C4-2B (cell line): ENCODE measurements around the gene DPH5.

ENCODE experiments used
- CTCF ChIP-seq: fragments of 450-650 bp; conservative IDR thresholded peaks from 2 replicates; pipeline ENCODE4 v1.5.1; 2017; ENCODE audit warnings: mild to moderate bottlenecking
- ZFX ChIP-seq: fragments of 450-650 bp; IDR thresholded peaks from 2 replicates; pipeline ENCODE4 v1.6.1; 2017

GRCh38 chr1:101050869-101051268 is 25.3 kb upstream of the DPH5 start:
- TF ChIP-seq CTCF (no peak), ZFX (no peak)
